SK-MEL-5 (cell line): ENCODE measurements around the gene RFX7. TPM values are rescaled to one million over a fixed set of nuclear protein-coding genes. Genes with fewer than 3 reads are reported as not detected.
"Not testable (repeated sequence)": the region's sequence is repeated elsewhere in the genome, so short reads cannot be mapped to it uniquely, and the experiment has no call there.

Source experiments
- DNase-seq: peaks from one replicate; pipeline ENCODE4 v3.0.0-alpha.2; 2016; ENCODE audit warnings: low read depth, low spot score
- in situ Hi-C: cut with HindIII; loops from 2 replicates; pipeline ENCODE4 v1.10.0; 2016; ENCODE audit warnings: low sequenced_read_pairs, high pct_unique_total_duplicates, low pct_unique_long_range_greater_than_20kb
- total RNA-seq: library from RNA; depleted of rRNA; stranded (reverse); fragments of >200 nt; shearing (Covaris generic); gene quantifications from 2 replicates; pipeline ENCODE4 v1.2.3, GENCODE V29; 2014

RFX7 gene
- total RNA-seq, 1 experiment from 2014 or later: 5.1 TPM

DNA sequence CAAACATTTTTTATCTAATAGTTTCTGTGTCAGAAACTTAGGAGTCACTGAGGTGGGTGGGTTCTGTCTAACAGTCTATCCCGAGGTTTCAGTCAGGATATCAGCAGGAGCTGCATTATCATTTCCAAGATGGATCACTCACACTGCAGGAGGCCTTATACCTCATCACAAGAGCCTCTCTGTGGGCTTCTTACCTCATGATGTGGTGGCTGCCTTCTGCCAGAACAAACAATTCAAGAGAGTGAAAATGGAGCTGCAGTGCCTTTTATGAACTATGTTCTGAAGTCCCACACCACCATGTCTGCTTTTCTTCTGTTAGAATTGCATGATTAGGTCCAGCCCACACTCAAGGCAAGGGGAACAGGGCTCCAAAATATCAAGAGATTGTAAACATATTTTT lies 27.9 kb downstream of the RFX7 start:
- in situ Hi-C loops: no loop called here
- peak; percentile 83 for DNase-seq

DNA sequence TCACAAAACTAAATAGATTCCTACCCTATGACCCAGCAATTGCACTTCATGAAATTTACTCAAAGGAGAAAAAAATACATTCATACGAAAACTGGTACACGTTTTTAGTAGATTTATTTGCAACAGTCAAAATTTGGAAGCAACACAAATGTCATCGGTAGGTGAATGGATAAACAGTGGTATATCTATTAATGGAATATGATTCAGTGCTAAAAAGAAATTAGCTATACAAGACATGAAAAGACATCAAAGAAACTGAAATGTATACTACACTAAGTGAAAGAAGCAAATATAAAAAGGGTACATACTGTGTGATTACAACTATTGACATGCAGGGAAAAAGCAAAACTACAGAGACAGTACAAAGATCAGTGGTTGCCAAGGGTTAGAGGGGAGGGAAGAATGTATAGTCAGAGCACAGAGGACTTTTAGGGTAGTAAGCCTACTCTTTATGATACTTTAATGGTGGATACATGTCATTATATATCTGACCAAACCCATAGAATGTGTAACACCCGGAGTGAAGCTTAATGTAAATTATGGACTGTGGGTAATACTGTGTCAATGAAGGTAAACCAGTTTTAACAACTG lies 31.6 kb downstream of the RFX7 start:
- in situ Hi-C loops: no loop called here
- no peak for DNase-seq

- in situ Hi-C loops: no loop called here
- no peak for DNase-seq
These were observed 32.6 kb downstream of the RFX7 start for GRCh38 chr15:56211064-56211463.

DNA sequence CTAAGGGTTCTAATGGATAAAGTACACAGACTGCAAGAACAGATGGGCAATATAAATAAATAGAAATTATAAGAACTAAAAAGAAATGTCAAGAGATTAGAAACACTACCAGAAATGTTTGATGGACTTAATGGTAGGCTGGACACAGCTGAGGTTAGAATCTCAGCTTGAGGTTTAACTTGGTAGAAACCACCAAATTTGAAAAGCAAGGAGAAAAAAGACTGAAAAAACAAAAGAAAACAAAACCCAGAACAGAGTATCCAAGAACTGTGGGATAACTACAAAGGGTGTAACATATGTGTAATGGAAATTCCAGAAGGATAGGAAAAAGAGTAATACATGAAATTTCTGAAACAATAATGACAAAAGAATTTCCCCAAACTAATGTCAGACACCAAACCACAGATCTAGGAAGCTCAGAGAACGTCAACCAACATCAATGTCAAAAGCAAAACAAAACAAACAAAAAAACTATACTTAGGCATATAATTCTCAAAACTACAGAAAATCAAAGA lies 35.0 kb downstream of the RFX7 start:
- no peak for DNase-seq
- in situ Hi-C loops: no loop called here

DNA sequence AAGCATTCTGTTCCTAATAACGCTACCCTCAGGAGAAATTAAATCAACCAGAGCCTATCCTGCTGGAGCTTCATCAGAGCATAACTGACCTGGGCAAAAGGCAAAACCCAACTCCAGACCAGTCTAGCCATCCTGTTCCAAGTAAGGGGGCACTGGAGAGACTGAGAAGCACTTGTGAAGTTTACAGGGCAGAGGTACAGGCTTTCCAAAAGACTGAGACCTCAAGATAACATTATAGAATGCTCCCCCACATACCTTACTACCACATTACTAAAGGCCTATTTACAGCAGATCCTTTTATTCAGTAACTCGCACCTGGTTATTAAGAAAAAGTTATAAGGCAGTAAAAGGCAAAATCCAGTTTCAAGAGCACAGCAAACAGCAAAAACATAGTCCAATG lies 35.5 kb downstream of the RFX7 start:
- in situ Hi-C loops: no loop called here
- DNase-seq: no peak

- DNase-seq: no peak
- in situ Hi-C loops: no loop called here
These were observed 36.0 kb downstream of the RFX7 start for GRCh38 chr15:56207711-56208110.

DNA sequence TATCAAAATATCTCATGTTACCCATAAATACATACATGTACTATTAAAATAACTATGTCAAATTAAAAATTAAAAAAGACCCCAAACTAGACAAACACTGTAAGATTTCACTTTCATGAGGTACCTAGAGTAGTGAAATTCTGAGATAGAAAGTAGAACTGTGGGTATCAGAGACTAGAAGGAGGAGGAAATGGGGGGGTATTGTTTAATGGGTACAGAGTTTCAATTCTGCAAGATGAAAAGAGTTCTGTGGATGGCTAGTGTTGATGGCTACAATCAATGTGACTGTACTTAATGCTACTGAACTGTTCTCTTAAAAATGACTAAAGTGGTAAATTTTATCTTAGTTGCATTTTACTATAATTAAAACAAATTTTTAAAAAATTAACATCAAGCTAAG lies 36.6 kb downstream of the RFX7 start:
- in situ Hi-C loops: no loop called here
- DNase-seq: no peak

- in situ Hi-C loops: no loop called here
- no peak for DNase-seq
These were observed 38.4 kb downstream of the RFX7 start for GRCh38 chr15:56205061-56205876.

- DNase-seq, in situ Hi-C loops: not testable (repeated sequence)
These were observed 40.3 kb downstream of the RFX7 start for GRCh38 chr15:56203312-56203922.

DNA sequence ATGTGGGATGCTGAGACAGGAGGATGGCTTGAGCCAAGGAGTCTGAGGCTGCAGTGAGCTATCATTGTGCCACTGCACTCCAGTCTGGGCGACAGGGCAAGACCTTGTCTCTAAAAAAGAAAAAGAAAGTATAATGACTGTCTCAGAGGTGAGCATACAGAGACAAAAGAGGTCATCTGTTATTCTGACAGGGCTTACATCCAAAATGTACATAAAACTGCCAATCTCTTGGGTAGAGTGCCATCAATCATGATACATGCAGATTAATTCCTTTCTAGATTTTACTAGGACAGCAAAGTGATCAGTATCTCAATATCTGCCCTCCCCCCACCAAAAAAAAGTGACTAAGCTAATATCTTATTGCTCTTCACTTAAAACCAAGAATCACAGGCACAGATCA lies 41.0 kb downstream of the RFX7 start:
- no peak for DNase-seq
- in situ Hi-C loops: no loop called here

- DNase-seq: no peak
- in situ Hi-C loops: no loop called here
These were observed 44.6 kb downstream of the RFX7 start for GRCh38 chr15:56199038-56199437.

- in situ Hi-C loops: no loop called here
- DNase-seq: no peak
These were observed 49.6 kb downstream of the RFX7 start for GRCh38 chr15:56194035-56194434.

DNA sequence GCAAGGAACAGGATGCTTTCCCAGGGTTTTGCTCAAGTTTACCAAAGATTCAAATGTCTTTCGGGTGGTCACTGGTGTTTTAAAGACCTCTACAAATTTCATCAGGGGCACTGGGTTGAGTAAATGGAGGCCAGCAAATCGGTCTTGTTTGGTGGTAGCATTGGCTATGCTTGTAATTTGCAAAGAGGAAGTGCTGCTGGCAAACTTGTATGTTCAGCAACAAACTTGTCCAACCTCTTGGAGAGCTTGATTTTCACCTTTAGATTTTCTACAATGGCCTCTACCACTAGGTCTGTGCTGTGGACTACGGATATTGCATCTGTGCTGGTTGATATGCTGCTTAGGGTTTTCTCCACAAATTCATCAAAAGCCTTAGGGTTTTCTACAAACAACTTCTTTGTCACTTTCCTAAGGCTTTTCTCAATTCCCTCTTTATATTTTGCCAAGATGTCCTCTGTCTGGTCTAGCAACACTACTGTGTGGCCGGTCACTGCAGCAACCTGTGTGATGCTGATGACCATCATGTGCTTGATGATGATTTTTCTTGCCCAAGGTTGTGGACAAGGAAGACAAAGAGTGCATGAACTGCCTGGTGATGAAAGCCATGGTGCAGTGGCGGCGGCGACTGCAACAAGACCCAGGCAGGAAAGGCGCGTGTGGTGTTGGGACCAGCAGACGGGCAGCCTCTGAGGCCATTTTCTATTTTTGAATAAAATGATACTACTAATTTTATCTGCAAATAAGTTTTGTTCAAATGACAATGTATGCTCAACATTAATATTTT lies 50.8 kb downstream of the RFX7 start:
- DNase-seq: peak; percentile 3
- in situ Hi-C loops: no loop called here

DNA sequence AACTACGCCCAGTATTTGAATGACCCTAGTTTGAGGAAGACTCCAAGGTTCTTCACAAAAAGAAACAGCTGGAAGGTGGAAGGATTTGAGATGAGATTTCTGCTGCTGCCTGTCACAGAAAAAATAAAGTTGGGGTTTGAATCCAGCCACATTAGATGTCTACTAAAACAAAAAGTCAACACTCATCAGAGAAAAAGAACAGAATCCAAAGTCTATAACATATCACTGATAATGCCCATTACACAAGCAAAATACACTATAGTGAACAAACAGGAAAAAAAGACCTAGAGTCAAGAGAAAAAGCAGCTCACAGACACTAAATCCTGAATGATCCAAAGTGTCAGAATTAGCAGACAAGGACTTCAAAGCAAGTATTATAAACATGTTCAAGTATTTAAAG lies 56.0 kb downstream of the RFX7 start:
- DNase-seq: no peak
- in situ Hi-C loops: no loop called here

- DNase-seq: no peak
- in situ Hi-C loops: no loop called here
These were observed 57.7 kb downstream of the RFX7 start for GRCh38 chr15:56185980-56186379.

DNA sequence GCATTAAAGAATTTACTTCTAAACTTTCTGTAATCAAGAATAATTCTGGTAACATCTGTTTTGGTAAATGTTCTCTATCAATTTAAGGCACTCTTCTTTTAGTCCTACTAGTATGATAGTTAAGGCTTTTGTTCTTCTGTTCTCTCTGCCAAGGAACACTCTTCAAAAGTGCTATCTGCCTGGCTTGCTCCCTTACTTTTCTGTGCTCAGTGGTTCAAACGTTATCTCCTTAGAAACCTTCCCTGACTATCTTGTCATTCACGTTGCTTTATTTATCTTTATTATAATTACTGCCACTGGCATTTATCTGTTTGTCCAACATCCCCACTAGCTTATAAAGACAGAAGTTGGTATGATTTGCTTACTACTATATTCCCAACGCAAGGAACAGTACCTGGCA lies 59.2 kb downstream of the RFX7 start:
- in situ Hi-C loops: no loop called here

DNA sequence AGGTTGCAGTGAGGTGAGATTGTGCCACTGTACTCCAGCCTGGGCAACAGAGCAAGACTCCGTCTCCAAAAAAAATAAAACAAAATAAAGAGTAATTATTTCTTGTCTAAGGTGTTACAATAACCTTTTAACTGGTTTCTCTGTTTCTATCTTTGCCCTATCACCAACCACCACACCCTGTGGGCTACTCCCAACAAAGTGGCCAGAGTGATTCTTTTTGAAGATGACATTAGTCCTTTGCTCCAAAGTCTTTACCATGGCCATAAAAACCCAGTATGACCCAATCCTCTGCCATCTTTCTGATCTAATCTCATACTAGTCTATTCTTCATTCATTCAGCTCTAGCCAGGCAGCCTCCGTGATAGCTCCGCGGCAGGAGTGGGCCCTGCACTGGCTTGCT lies 62.8 kb downstream of the RFX7 start:
- in situ Hi-C loops: no loop called here
- no peak for DNase-seq

More for the DNA sequence above, 59.2 kb downstream of the RFX7 start:
- DNase-seq: no peak

DNA sequence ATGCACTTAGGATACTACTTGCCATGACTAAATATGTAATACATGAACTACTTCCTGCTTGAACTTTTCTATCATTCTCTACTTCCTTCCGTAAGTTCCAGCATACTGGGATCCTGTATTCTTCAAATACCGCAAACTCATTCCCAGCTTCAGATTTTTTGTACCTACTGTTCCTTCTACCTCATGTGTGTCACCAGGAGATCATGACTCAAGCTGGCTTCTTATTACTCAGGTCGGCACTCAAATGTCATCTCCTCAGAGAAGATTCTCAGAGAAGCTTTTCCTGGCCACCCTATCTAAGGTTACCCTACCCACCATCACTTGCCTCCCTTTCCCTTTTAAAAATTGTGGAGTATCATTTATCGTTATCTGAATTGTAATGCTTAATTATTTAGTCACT lies 66.7 kb downstream of the RFX7 start:
- in situ Hi-C loops: no loop called here
- DNase-seq: no peak
